DND-41 (cell line): ENCODE measurements around the gene FOXP4.

Experiments
- CTCF ChIP-seq: IDR thresholded peaks from 2 replicates; pipeline ENCODE4 v1.5.1; 2012; ENCODE audit warnings: borderline replicate concordance, low read length, moderate library complexity, mild to moderate bottlenecking; ENCODE audit not compliant: poor library complexity, severe bottlenecking; ENCODE audit errors: extremely low read depth
- EZH2 ChIP-seq: IDR thresholded peaks from 3 replicates; pipeline ENCODE4 v1.6.1; 2012; ENCODE audit warnings: borderline replicate concordance, low read depth, mild to moderate bottlenecking, moderate library complexity, low read length, inconsistent platforms; ENCODE audit not compliant: severe bottlenecking

GRCh38 chr6:41543087-41543486, 3.1 kb upstream of the FOXP4 start:
- TF ChIP-seq EZH2 (no peak), CTCF (no peak)
